GM18505 (cell line): Measurements from ENCODE around the gene PCNA.
"Not testable (repeated sequence)": the region's sequence is repeated elsewhere in the genome, so short reads cannot be mapped to it uniquely, and the experiment has no call there.

ENCODE experiments used
- ATAC-seq: cut with Tn5 transposase; IDR thresholded peaks from one replicate; pipeline ENCODE4 v1.9.1; 2021; ENCODE audit not compliant: unreplicated experiment
- POLR2A ChIP-seq: IDR thresholded peaks from 4 replicates; pipeline ENCODE4 v1.6.1; 2011; ENCODE audit warnings: borderline replicate concordance; ENCODE audit not compliant: insufficient read depth, insufficient read length; ENCODE audit errors: extremely low read depth

PCNA gene

GRCh38 chr20:5128886-5129285 lies 9.1 kb upstream of the PCNA start:
- no peak for ATAC-seq
- TF ChIP-seq POLR2A: no peak

DNA sequence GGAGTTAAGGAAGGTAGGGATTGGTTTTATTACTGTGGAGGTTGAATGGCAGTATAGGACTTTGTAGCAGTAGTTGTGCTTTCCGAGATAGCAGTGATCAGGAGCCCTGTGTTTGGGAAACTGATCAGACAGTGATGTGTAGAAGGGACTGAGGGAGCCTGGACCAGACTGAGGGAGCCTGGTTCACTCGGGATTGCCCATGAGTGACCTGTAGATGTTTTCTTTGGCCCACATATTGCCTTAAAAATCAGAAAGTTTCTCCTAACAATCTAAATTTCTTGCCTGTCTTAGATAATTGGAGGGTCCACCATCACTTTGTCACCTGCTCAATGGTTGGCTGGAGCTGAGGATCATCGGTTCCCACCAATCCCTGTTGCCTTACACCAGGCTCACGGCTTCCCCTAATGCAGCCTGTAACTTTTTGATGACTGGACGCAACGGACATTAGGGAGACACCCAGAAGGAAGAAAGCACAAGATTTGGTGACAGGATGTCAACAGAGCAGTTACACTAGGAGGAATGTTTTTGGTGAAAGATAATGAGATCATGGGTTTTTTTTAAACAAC lies 8.2 kb upstream of the PCNA start:
- TF ChIP-seq POLR2A: no peak
- no peak for ATAC-seq

DNA sequence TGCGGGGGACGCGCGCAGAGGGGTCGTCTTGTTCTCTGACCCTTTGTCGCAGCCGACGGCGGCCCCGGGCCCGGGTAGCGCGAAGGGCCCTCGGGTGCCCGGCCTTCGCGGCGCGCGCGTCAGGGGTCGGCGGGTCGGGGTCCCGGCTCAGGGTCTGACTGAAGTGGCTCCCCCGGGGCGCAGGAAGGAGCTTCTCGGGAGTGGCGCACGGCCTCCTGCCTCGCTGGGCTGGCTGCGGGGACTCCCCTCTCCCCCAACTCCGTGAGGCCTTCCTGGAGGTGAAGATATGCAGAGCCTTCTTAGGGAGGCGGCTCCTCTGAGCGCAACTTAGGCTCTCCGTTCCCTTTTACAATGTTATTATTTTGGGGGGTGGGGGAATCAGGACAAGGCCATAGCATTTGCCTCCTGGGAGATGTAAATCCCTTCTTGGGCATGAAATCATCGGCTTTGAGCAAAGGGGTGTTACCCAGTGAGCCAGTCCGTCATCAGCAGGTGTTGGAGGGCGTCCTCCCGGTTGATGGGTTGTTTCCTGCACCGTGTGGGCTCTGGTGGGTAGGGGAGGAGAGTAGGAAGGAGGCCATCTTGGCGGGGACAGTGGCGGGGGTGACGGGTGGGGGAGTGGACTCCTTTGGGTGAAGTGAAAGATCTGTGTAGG lies 7.6 kb upstream of the PCNA start:
- TF ChIP-seq POLR2A: peak; percentile 23
- ATAC-seq: peak; percentile 24

- peak; percentile 57 for TF ChIP-seq POLR2A
- ATAC-seq: peak; percentile 89
These were observed 6.9 kb upstream of the PCNA start, which contains the start of gene CDS2 for GRCh38 chr20:5126512-5127203. Gene CDS2, plus strand, starts transcription at chr20:5127008. Its CDS starts 85 bp downstream, at chr20:5127093.

GRCh38 chr20:5122873-5123260 lies 3.1 kb upstream of the PCNA start:
- ATAC-seq: no peak
- TF ChIP-seq POLR2A: no peak

- TF ChIP-seq POLR2A: peak; percentile 81
- no peak for ATAC-seq
These were observed 373 bp upstream of the PCNA start for GRCh38 chr20:5120185-5120476.

GRCh38 chr20:5119143-5119434 lies 669 bp downstream of the PCNA start:
- ATAC-seq: no peak
- TF ChIP-seq POLR2A: no peak

DNA sequence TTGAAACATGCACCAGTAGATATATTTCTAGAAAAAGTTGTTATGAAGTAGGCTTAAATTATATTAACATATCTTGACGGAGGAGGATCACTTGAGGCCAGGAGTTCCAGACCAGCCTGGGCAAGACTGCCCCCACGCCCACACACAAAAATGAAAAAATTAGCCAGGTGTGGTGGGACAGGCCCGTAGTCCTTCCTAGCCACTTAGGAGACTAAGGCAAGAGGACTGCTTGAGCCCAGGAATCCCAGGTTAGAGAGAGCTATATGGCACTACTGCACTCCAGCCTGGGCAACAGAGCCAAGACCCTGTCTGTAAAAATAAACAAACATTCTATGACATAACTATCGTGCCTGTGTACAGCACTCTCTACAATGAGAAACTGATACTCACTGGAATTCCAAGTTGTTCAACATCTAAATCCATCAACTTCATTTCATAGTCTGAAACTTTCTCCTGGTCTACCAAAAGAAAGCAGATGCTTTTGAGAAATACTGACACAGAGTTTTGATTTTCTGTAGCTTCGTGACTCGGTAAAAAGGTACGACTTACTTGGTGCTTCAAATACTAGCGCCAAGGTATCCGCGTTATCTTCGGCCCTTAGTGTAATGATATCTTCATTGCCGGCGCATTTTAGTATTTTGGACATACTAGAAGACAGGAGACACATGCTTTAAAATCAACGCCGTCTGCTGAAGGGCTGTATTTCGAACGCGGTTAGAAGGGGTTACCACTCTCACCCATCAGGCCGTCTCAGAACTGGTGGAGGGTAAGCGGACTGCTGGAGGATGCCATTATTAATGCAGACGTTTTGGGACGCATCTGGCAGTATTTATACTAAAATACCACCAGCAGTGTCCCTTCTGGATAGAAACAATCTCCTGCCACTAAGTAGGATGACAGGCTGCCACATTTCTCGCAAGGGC lies 1.3 kb downstream of the PCNA start:
- no peak for ATAC-seq
- no peak for TF ChIP-seq POLR2A

- no peak for ATAC-seq
- TF ChIP-seq POLR2A: no peak
These were observed 2.9 kb downstream of the PCNA start for GRCh38 chr20:5116875-5117274.

- ATAC-seq: no peak
- no peak for TF ChIP-seq POLR2A
These were observed 5.4 kb downstream of the PCNA start for GRCh38 chr20:5114403-5114802.

- TF ChIP-seq POLR2A: no peak
- ATAC-seq: no peak
These were observed 6.2 kb downstream of the PCNA start for GRCh38 chr20:5113615-5113986.

DNA sequence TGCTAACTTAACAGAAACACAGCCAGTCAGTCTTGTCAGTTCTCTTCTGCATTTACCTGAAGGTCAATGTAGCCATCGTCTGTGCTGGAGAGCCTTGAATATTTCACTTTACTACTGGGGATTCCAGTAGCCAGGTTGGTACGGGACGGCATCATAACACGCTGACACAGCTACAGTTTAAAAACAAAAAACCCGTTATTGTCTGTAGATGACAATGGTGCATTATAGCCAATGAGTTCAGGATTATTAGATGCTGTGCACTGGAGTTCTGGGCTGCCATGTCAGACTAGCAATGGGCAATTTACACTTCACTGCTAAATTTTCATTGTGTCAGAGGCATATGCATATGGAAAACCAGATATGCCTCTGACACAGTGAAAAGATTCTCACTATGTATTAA lies 10.5 kb downstream of the PCNA start:
- no peak for ATAC-seq
- no peak for TF ChIP-seq POLR2A

GRCh38 chr20:5104479-5104878 lies 15.3 kb downstream of the PCNA start:
- no peak for TF ChIP-seq POLR2A
- ATAC-seq: no peak

DNA sequence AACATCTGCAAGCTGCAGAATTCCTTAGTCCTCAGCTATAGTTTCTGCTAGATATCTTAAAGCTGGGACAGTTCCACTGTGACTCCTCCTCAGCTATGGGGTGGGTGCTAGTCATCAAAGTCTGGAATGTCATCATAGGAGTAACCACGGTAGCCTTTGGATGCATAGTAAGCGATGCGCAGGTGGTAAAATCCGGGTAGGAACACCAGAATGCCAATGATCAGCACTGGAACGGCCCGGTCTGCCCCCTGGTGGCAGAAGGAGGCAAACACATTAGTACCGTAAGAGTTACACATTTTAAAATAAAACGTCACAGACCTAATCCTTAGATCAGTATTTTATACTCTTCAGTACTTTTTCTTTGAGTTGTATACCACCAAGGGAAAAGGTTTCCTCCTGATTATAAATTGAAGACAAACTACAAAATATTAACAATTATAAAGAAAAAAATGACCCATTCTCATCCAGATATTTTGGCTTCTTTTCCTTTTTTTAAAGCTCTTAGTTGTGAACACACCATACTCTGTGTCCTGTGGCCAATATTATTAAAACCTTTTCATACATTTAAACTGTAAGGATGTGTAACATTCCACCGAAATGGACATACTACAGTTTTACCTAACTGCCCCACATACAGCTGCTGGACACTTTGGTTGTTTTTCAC lies 18.9 kb downstream of the PCNA start:
- ATAC-seq: no peak
- no peak for TF ChIP-seq POLR2A

- ATAC-seq: not testable (repeated sequence)
These were observed 19.8 kb downstream of the PCNA start for GRCh38 chr20:5099909-5100308.

GRCh38 chr20:5099009-5099408 lies 20.7 kb downstream of the PCNA start:
- ATAC-seq: not testable (repeated sequence)
